Common myeloid progenitor, CD34-positive (primary cell): ENCODE data around the gene ZMYND8.

Experiments used
- CTCF ChIA-PET: fragments of 350-600 bp; sonication (Branson Sonifier 250); formaldehyde crosslinking; loops from one replicate; lab custom pipeline; 2021; ENCODE audit warnings: antibody characterized with exemption; lab: Charles Lee
- POLR2A ChIA-PET: fragments of 350-600 bp; sonication (Branson Sonifier 250); formaldehyde crosslinking; loops from one replicate; lab custom pipeline; 2021; ENCODE audit warnings: antibody characterized with exemption; lab: Charles Lee
- DNase-seq, 3 donors: peaks; one replicate each; pipeline versions ENCODE4 v3.0.0 to v3.0.0-alpha.2; 2013
- H3K27ac ChIP-seq, 2 experiments: 1 replicate in 1 of 2; 2 replicates in 1 of 2; pipeline ENCODE4 v1.7.0; 2013; ENCODE audit warnings: inconsistent platforms in 2 of 2, low read length in 2 of 2, mild to moderate bottlenecking in 2 of 2, low read depth in 1 of 2, moderate library complexity in 1 of 2; ENCODE audit not compliant: severe bottlenecking in 2 of 2, insufficient read depth in 1 of 2, poor library complexity in 1 of 2
- H3K27me3 ChIP-seq, 5 experiments: replicated peaks in 2 of 5; 1 replicate in 3 of 5; 2 replicates in 2 of 5; pipeline versions ENCODE4 v1.6.1 to v1.7.0; 2013; ENCODE audit warnings: low read length in 4 of 5, mild to moderate bottlenecking in 2 of 5, moderate library complexity in 2 of 5, inconsistent platforms in 1 of 5; ENCODE audit not compliant: insufficient read depth in 5 of 5, control insufficient read depth in 4 of 5
- H3K36me3 ChIP-seq, 4 experiments: 1 replicate in 2 of 4; 2 replicates in 2 of 4; pipeline versions ENCODE4 v1.6.1 to v1.7.0; 2013; ENCODE audit warnings: low read length in 3 of 4, control low read depth in 1 of 4, mild to moderate bottlenecking in 1 of 4; ENCODE audit not compliant: control insufficient read depth in 4 of 4, insufficient read depth in 4 of 4
- H3K4me1 ChIP-seq, 4 experiments: 1 replicate in 3 of 4; 2 replicates in 1 of 4; pipeline versions ENCODE4 v1.6.1 to v1.7.1; 2013; ENCODE audit warnings: low read length in 3 of 4, mild to moderate bottlenecking in 3 of 4, control low read depth in 1 of 4, inconsistent platforms in 1 of 4, moderate library complexity in 1 of 4; ENCODE audit not compliant: control insufficient read depth in 4 of 4, insufficient read depth in 4 of 4; ENCODE audit errors: control extremely low read depth in 1 of 4
- H3K4me3 ChIP-seq, 7 experiments: 1 replicate in 4 of 7; 2 replicates in 3 of 7; pipeline versions ENCODE4 v1.5.1 to v1.7.0; 2013; ENCODE audit warnings: mild to moderate bottlenecking in 7 of 7, low read length in 6 of 7, moderate library complexity in 6 of 7, inconsistent platforms in 2 of 7, low read depth in 2 of 7, control low read depth in 1 of 7; ENCODE audit not compliant: insufficient read depth in 4 of 7, control insufficient read depth in 1 of 7; ENCODE audit errors: extremely low read depth in 1 of 7
- H3K9me3 ChIP-seq, 5 experiments: 1 replicate in 4 of 5; 2 replicates in 1 of 5; pipeline versions ENCODE4 v1.6.1 to v1.7.1; 2013; ENCODE audit warnings: low read length in 4 of 5, mild to moderate bottlenecking in 2 of 5, inconsistent platforms in 1 of 5, low read depth in 1 of 5, moderate library complexity in 1 of 5; ENCODE audit not compliant: control insufficient read depth in 4 of 5, insufficient read depth in 2 of 5; ENCODE audit errors: control extremely low read depth in 1 of 5
- WGBS: methylation state at CpG from one replicate; pipeline ENCODE4 v1.1.5; 2013; ENCODE audit not compliant: insufficient coverage; 5-methylcytosine and 5-hydroxymethylcytosine counted together

Gene ZMYND8

DNA sequence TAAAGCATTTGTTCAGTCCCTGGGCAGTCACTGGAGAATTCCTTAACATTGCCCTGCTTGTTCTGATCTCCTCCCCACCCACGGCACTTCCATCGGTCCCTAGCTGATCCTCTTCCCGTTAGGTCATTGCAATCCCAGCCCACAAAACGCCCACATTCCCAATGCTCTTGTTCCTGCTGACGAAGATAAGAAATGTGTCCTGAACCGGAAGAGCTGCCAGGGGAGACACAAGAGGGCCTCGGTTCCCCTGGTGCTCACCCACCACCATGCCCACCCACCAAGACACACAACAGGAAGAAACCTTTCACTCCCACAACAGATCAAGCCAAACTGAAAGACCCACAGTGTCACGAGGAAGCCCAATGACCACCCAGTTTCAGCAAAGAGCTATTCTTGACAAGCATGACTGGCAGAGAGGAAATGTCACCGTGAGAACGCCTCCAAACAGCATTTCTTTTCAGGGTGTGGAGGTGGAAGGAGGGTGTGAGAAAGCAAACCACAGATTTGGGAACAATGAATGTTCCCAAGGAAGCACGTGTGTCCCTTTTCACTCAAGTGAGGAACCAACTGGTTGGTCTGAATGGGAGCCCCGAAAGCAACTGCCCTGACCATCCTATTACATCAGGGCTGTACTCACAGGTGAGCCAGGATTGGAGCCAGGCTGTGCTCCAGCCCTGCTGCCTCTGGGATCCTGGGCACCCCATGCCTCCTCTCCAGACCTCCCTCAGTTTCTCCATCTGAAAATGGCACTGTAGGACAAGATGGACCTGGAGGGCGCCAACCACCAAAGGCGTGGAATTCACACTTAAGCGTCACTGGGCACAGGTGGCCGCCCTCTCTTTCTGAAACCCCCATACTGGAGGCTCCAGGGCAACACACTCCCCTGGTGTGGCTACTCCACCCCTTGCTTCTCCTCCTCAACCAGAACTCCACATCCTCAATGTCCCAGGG is 97.5 kb downstream of the ZMYND8 start:
- DNase-seq = peak in 2 of 3 donors; percentile 58 to 69
- CTCF ChIA-PET = interaction anchor here (1.0 to 2.4 kb wide), 4 partner anchors 10 to 125 kb away, joined by 3 to 17 read pairs (median 6); no protein-coding TSS in a partner anchor

DNA sequence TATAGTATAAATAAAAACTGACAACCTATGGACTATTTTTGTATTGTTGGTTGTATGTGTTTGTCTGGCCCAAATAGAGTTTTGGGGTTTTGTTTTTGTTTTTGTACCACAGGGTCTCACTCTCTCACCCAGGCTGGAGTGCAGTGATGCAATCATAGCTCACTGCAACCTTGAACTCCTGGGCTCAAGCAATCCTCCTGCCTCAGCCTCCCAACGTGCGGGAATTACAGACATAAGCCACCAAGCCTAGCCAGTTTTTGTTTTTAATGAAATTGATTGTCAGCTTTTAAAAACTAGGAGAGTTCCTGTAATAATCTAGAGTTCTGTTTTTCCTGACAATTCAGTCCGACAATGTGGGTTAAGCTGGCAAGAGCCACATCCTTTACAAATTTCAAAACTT is 98.7 kb downstream of the ZMYND8 start:
- Histone ChIP-seq H3K36me3 (peaks cover 33 to 75% (median 59%) of the 10 kb centered on the region in 4 experiments), H3K4me3 (no peak overlapping the region), H3K27me3 (no peaks in the 10 kb centered on the region), H3K27ac (peak overlapping the region; percentile 12 to 16), H3K4me1 (peaks cover 0 to 20% (median 12%) of the 10 kb centered on the region in 4 experiments), H3K9me3 (no peaks in the 10 kb centered on the region)
- POLR2A ChIA-PET = no interaction called here
- CTCF ChIA-PET = interaction anchor here (1.0 to 2.4 kb wide), 5 partner anchors 9 to 127 kb away, joined by 3 to 17 read pairs (median 5); no protein-coding TSS in a partner anchor
- 20% methylated on average over 1 of the region's 3 CpGs for WGBS
- DNase-seq = no peak

More for the DNA sequence above, 97.5 kb downstream of the ZMYND8 start:
- Histone ChIP-seq H3K27me3 (no peaks in the 10 kb centered on the region), H3K9me3 (no peaks in the 10 kb centered on the region), H3K36me3 (peaks cover 33 to 76% (median 57%) of the 10 kb centered on the region in 4 experiments), H3K27ac (peak overlapping the region; percentile 27 to 69), H3K4me3 (no peak overlapping the region), H3K4me1 (peaks cover 0 to 20% (median 12%) of the 10 kb centered on the region in 4 experiments)
- 53% methylated on average over 13 of the region's 16 CpGs for WGBS
- POLR2A ChIA-PET = no interaction called here

DNA sequence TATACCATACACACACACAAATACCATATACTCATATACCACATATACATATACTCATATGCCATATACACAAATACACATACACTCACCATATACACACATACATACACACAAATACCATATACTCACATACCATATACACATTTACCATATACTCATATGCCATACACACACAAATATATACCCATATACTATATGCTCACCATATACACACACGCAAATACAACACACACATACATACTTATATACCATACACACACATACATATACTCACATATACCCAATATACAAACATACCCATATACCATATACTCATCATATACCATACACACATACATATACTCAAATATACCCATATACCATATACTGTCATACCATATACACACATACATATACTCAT is 99.2 kb downstream of the ZMYND8 start:
- H3K36me3 ChIP-seq = peaks cover 32 to 72% (median 55%) of the 10 kb centered on the region in 4 experiments

DNA sequence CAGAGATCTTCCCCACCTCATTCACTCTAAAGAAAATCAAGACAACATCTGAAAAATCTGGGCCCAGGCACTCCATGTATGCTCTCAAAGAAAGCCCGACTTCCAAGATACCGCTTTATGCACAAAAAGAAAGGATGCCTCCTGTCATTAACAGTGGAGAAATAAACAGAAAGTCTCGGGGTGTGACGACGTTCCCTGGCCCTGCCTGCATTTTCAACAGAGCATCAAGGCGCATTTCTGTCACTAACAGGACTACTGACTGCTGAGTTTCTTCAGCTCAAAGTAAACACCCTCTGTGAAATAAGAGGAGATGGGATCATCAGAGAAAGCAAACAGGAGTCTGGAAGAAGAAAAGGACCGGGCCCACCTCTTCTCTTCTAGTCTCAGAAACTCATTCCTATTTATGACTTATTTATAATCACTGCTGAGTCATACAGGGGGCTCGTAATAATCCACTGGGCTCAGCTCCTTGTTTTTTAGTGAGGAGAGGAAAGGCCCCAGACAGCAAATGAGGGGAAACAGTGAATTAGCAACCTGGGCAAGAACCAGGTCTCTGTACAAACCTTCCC is 99.7 kb downstream of the ZMYND8 start:
- Histone ChIP-seq H3K27me3 (no peaks in the 10 kb centered on the region), H3K4me3 (no peak overlapping the region), H3K27ac (no peak overlapping the region), H3K36me3 (peaks cover 32 to 72% (median 52%) of the 10 kb centered on the region in 4 experiments), H3K4me1 (peaks cover 0 to 20% (median 12%) of the 10 kb centered on the region in 4 experiments), H3K9me3 (no peaks in the 10 kb centered on the region)
- DNase-seq = no peak
- CTCF ChIA-PET = interaction anchor here (1.3 to 1.9 kb wide), 2 partner anchors 128 to 364 kb away, joined by 3 to 7 read pairs; no protein-coding TSS in a partner anchor
- POLR2A ChIA-PET = no interaction called here
- 97% methylated on average over 7 of the region's 8 CpGs for WGBS

More for the DNA sequence above, 99.2 kb downstream of the ZMYND8 start:
- ChIA-PET POLR2A (no interaction called here), CTCF (interaction anchor here (1.4 to 2.4 kb wide), 3 partner anchors 8 to 127 kb away, joined by 5 to 17 read pairs (median 7); no protein-coding TSS in a partner anchor)
- Histone ChIP-seq H3K4me3 (no peak overlapping the region), H3K4me1 (peaks cover 0 to 20% (median 12%) of the 10 kb centered on the region in 4 experiments), H3K9me3 (no peaks in the 10 kb centered on the region), H3K27ac (no peak overlapping the region), H3K27me3 (no peaks in the 10 kb centered on the region)
- no peak for DNase-seq
- 100% methylated on average over 1 of the region's 1 CpG for WGBS

DNA sequence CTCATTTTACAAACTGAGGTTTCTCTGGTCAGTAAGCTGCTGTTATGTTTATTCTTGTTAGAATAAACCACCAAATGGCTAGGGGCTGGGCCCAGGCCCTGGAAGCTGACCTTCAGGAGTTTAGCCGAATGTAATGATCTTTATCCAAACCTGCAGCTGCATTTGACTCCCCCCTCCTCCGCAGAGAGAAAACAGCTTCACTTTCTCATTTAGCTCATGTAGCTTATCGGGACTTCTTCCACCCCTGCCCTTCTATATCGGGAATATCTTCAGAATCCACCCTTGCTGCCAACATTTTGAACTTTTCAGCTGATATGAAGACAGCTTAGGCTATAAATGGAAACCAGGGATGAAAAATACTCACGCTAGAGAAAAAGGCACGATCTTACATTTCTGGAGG is 102.6 kb downstream of the ZMYND8 start:
- ChIA-PET POLR2A (no interaction called here), CTCF (interaction anchor here (0.6 to 1.9 kb wide), 5 partner anchors 10 to 132 kb away, joined by 3 to 8 read pairs (median 5); no protein-coding TSS in a partner anchor)
- no peaks in the 10 kb centered on the region for H3K27me3 ChIP-seq
- peaks cover 27 to 70% (median 49%) of the 10 kb centered on the region in 4 experiments for H3K36me3 ChIP-seq
- WGBS = 100% methylated on average over 6 of the region's 6 CpGs
- no peak overlapping the region for H3K4me3 ChIP-seq
- no peak for DNase-seq
- H3K4me1 ChIP-seq = peaks cover 0 to 10% (median 3%) of the 10 kb centered on the region in 4 experiments
- no peaks in the 10 kb centered on the region for H3K9me3 ChIP-seq
- peak overlapping the region in 1 of 2 experiments; percentile 11 for H3K27ac ChIP-seq

DNA sequence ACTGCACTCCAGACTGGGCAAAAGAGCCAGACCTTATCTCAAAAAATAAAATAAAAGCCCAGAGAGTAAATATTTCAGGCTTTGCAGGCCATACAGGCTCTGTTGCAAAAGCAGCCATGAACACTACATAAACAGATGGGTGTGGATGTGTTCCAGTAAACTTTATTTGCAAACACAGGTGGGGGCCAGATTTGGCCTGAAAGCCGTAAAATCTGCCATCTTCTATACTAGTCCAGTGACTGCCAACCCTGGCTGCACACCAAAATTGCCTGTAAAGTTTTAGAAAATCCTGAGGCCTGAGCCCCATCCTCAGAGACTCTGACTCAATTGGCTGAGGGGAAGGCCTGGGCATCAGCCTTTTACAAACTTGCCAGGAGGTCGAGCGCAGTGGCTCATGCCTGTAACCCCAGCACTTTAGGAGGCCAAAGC is 103.6 kb downstream of the ZMYND8 start:
- Histone ChIP-seq H3K27me3 (no peaks in the 10 kb centered on the region), H3K4me3 (no peak overlapping the region), H3K27ac (no peak overlapping the region), H3K9me3 (no peaks in the 10 kb centered on the region), H3K36me3 (peaks cover 35 to 73% (median 51%) of the 10 kb centered on the region in 4 experiments), H3K4me1 (peaks cover 0 to under 1% (median 0%) of the 10 kb centered on the region in 4 experiments)
- WGBS = 100% methylated on average over 3 of the region's 3 CpGs
- DNase-seq = no peak
- POLR2A ChIA-PET = no interaction called here
- CTCF ChIA-PET = interaction anchor here (1.4 to 1.9 kb wide), 2 partner anchors 11 to 131 kb away, joined by 5 to 8 read pairs; no protein-coding TSS in a partner anchor
